Mesenchymal stem cell (in vitro differentiated cells and primary cell): ENCODE measurements around the gene TNFRSF1A.

Experiments used
- DNase-seq: peaks from one replicate; pipeline ENCODE4 v3.0.0-alpha.2; 2013
- H2AFZ ChIP-seq: one replicate; pipeline ENCODE4 v1.6.1; 2013; ENCODE audit warnings: low read depth, mild to moderate bottlenecking, control low read depth, inconsistent platforms, low read length, moderate library complexity
- H2AK5ac ChIP-seq: 2 replicates; pipeline ENCODE4 v1.6.1; 2013; ENCODE audit warnings: low read length, moderate library complexity, mild to moderate bottlenecking, inconsistent platforms; ENCODE audit not compliant: severe bottlenecking
- H2BK120ac ChIP-seq: one replicate; pipeline ENCODE4 v1.6.1; 2013; ENCODE audit warnings: low read depth, mild to moderate bottlenecking, inconsistent platforms, low read length, moderate library complexity
- H2BK12ac ChIP-seq, 2 experiments: one replicate each; pipeline ENCODE4 v1.6.1; 2013; ENCODE audit warnings: inconsistent platforms in 2 of 2, low read length in 2 of 2, mild to moderate bottlenecking in 2 of 2, moderate library complexity in 2 of 2, control low read depth in 1 of 2
- H2BK15ac ChIP-seq: one replicate; pipeline ENCODE4 v1.6.1; 2013; ENCODE audit warnings: mild to moderate bottlenecking, low read depth, inconsistent platforms; ENCODE audit not compliant: poor library complexity, severe bottlenecking
- H2BK5ac ChIP-seq: 2 replicates; pipeline ENCODE4 v1.6.1; 2013; ENCODE audit warnings: low read depth, mild to moderate bottlenecking, low read length, control low read depth, inconsistent platforms; ENCODE audit not compliant: poor library complexity, severe bottlenecking
- H3K14ac ChIP-seq, 2 experiments: one replicate each; pipeline ENCODE4 v1.6.1; 2013; ENCODE audit warnings: inconsistent platforms in 2 of 2, low read length in 2 of 2, control low read depth in 1 of 2, mild to moderate bottlenecking in 1 of 2, moderate library complexity in 1 of 2
- H3K18ac ChIP-seq, 2 experiments: one replicate each; pipeline ENCODE4 v1.6.1; 2013; ENCODE audit warnings: inconsistent platforms in 2 of 2, low read length in 2 of 2, control low read depth in 1 of 2, low read depth in 1 of 2, mild to moderate bottlenecking in 1 of 2
- H3K23ac ChIP-seq, 2 experiments: one replicate each; pipeline ENCODE4 v1.6.1; 2013; ENCODE audit warnings: inconsistent platforms in 2 of 2, low read length in 2 of 2, mild to moderate bottlenecking in 2 of 2, moderate library complexity in 2 of 2, control low read depth in 1 of 2
- H3K27ac ChIP-seq: 2 replicates; pipeline ENCODE4 v1.5.1; 2013; ENCODE audit warnings: mild to moderate bottlenecking, moderate library complexity, low read length, control low read depth, inconsistent platforms; ENCODE audit not compliant: poor library complexity, severe bottlenecking
- H3K27me3 ChIP-seq, 2 experiments: 2 replicates each; pipeline versions ENCODE4 v1.6.1 to v1.7.0; 2013; ENCODE audit warnings: low read length in 2 of 2, mild to moderate bottlenecking in 2 of 2, moderate library complexity in 2 of 2, control low read depth in 1 of 2, inconsistent platforms in 1 of 2; ENCODE audit not compliant: control insufficient read depth in 1 of 2, insufficient read depth in 1 of 2
- H3K36me3 ChIP-seq, 2 experiments: 2 replicates each; pipeline versions ENCODE4 v1.6.1 to v1.7.0; 2013; ENCODE audit warnings: low read length in 2 of 2, control low read depth in 1 of 2, inconsistent platforms in 1 of 2, low read depth in 1 of 2, mild to moderate bottlenecking in 1 of 2; ENCODE audit not compliant: insufficient read depth in 2 of 2, control insufficient read depth in 1 of 2
- H3K4ac ChIP-seq, 2 experiments: one replicate each; pipeline ENCODE4 v1.6.1; 2013; ENCODE audit warnings: inconsistent platforms in 2 of 2, low read length in 2 of 2, mild to moderate bottlenecking in 2 of 2, moderate library complexity in 2 of 2, control low read depth in 1 of 2, low read depth in 1 of 2
- H3K4me1 ChIP-seq: 2 replicates; pipeline ENCODE4 v1.6.1; 2013; ENCODE audit warnings: low read depth, low read length, control low read depth; ENCODE audit not compliant: control insufficient read depth, insufficient read depth
- H3K4me2 ChIP-seq: 2 replicates; pipeline ENCODE4 v1.6.1; 2013; ENCODE audit warnings: low read length, mild to moderate bottlenecking, inconsistent platforms; ENCODE audit not compliant: poor library complexity, severe bottlenecking
- H3K4me3 ChIP-seq, 2 experiments: 2 replicates each; pipeline versions ENCODE4 v1.5.1 to v1.7.0; 2013; ENCODE audit warnings: low read length in 2 of 2, mild to moderate bottlenecking in 2 of 2, control low read depth in 1 of 2, low read depth in 1 of 2; ENCODE audit not compliant: insufficient read depth in 1 of 2
- H3K79me1 ChIP-seq: replicated peaks from 2 replicates; pipeline ENCODE4 v1.6.1; 2013; ENCODE audit warnings: mild to moderate bottlenecking, control low read depth, low read length, inconsistent platforms; ENCODE audit not compliant: poor library complexity, severe bottlenecking
- H3K9ac ChIP-seq: 2 replicates; pipeline ENCODE4 v1.7.0; 2013; ENCODE audit warnings: mild to moderate bottlenecking, low read length, moderate library complexity
- H3K9me3 ChIP-seq: 2 replicates; pipeline ENCODE4 v1.7.0; 2013; ENCODE audit warnings: mild to moderate bottlenecking, low read length; ENCODE audit not compliant: control insufficient read depth
- H4K8ac ChIP-seq: one replicate; pipeline ENCODE4 v1.6.1; 2013; ENCODE audit warnings: inconsistent platforms, mild to moderate bottlenecking, low read length, moderate library complexity
- H4K91ac ChIP-seq: one replicate; pipeline ENCODE4 v1.6.1; 2013; ENCODE audit warnings: mild to moderate bottlenecking, low read length, inconsistent platforms
- WGBS: methylation state at CpG from one replicate; pipeline ENCODE4 v1.1.7; 2013; ENCODE audit warnings: mixed read lengths; 5-methylcytosine and 5-hydroxymethylcytosine counted together

The TNFRSF1A gene

DNA sequence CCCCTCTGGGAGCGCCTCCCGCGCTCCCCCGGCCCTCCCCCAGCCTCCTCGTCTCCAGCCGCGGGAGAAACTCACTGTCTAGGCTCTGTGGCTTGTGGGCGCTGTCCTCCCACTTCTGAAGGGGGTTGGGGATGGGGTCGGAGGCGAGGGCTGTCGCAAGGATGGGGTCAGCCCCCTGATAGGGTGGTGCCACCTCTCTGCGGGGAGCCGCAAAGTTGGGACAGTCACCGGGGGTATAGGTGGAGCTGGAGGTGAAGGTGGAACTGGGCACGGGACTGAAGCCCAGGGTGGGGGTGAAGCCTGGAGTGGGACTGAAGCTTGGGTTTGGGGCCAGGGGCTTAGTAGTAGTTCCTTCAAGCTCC is 12.2 kb downstream of the TNFRSF1A start:
- no peak overlapping the region for H2BK15ac ChIP-seq
- no peaks in the 10 kb centered on the region for H3K27me3 ChIP-seq
- H2BK120ac ChIP-seq, result no peak overlapping the region

DNA sequence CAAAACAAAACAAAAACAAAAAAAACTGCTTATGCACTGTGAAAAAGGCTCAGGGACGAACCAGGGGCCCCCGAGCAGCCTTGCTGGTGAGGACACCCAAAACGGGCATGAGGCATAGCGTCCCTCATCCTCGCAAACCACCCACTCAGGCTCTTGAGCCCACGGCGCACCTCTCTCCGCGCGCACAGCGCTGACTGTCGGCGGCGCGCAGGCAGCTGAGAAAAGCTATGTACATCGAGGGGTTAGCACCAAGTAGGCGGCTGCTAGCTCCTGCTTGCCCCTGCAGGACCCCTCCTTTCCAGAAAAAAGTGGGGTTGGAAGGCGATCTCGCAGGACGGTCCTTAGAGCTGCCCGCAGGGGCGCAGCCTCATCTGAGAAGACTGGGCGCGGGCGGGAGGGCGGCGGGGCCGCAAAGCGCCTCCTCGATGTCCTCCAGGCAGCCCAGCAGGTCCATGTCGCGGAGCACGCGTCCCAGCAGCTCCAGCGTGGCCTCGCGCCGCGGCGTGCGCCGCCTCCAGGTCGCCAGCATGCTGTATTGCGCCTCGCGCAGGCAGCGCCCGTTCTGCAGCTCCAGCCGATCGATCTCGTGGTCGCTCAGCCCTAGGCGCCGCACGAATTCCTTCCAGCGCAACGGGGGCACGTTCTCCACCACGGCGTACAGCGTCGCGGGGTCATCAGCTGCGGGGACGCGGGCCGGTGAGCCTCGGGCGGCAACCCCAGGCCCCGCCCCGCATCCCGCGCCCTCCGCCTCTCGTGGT is 12.8 kb downstream of the TNFRSF1A start:
- no peak overlapping the region for H3K4ac ChIP-seq
- H3K23ac ChIP-seq, result no peak overlapping the region
- H3K18ac ChIP-seq, result peak overlapping the region in 1 of 2 experiments; percentile 75
- H3K4me3 ChIP-seq, result no peak overlapping the region
- no peak overlapping the region for H2BK12ac ChIP-seq
- H3K14ac ChIP-seq, result no peak overlapping the region
- no peak for DNase-seq
- H2AK5ac ChIP-seq, result no peak overlapping the region
- H3K27ac ChIP-seq, result no peak overlapping the region
- H4K91ac ChIP-seq, result peak overlapping the region; percentile 29
- no peak overlapping the region for H4K8ac ChIP-seq
- no peak overlapping the region for H3K4me2 ChIP-seq
- H3K27me3 ChIP-seq, result no peaks in the 10 kb centered on the region
- peaks cover 65 to 87% of the 10 kb centered on the region in 2 experiments for H3K36me3 ChIP-seq
- peaks cover 41% of the 10 kb centered on the region for H3K79me1 ChIP-seq
- H2BK15ac ChIP-seq, result no peak overlapping the region
- peaks cover 40% of the 10 kb centered on the region for H3K4me1 ChIP-seq
- H2BK5ac ChIP-seq, result no peak overlapping the region
- 92% methylated on average over 75 of the region's 75 CpGs for WGBS
- no peak overlapping the region for H2BK120ac ChIP-seq
- H3K9me3 ChIP-seq, result no peaks in the 10 kb centered on the region
- no peak overlapping the region for H2AFZ ChIP-seq
- H3K9ac ChIP-seq, result peak overlapping the region; percentile 77

More for the DNA sequence above, 12.2 kb downstream of the TNFRSF1A start:
- H4K8ac ChIP-seq, result no peak overlapping the region
- H3K4me1 ChIP-seq, result peaks cover 43% of the 10 kb centered on the region
- no peak overlapping the region for H4K91ac ChIP-seq
- H3K36me3 ChIP-seq, result peaks cover 68 to 89% of the 10 kb centered on the region in 2 experiments
- H3K4me3 ChIP-seq, result no peak overlapping the region
- H3K23ac ChIP-seq, result no peak overlapping the region
- no peak overlapping the region for H3K4ac ChIP-seq
- no peak overlapping the region for H2BK12ac ChIP-seq
- no peak overlapping the region for H3K18ac ChIP-seq
- H3K14ac ChIP-seq, result no peak overlapping the region
- H2AK5ac ChIP-seq, result no peak overlapping the region
- no peak overlapping the region for H2AFZ ChIP-seq
- WGBS, result 89% methylated on average over 15 of the region's 15 CpGs
- H3K9ac ChIP-seq, result peak overlapping the region; percentile 49
- H3K27ac ChIP-seq, result no peak overlapping the region
- no peaks in the 10 kb centered on the region for H3K9me3 ChIP-seq
- no peak overlapping the region for H2BK5ac ChIP-seq
- DNase-seq, result no peak
- peaks cover 41% of the 10 kb centered on the region for H3K79me1 ChIP-seq
- no peak overlapping the region for H3K4me2 ChIP-seq

DNA sequence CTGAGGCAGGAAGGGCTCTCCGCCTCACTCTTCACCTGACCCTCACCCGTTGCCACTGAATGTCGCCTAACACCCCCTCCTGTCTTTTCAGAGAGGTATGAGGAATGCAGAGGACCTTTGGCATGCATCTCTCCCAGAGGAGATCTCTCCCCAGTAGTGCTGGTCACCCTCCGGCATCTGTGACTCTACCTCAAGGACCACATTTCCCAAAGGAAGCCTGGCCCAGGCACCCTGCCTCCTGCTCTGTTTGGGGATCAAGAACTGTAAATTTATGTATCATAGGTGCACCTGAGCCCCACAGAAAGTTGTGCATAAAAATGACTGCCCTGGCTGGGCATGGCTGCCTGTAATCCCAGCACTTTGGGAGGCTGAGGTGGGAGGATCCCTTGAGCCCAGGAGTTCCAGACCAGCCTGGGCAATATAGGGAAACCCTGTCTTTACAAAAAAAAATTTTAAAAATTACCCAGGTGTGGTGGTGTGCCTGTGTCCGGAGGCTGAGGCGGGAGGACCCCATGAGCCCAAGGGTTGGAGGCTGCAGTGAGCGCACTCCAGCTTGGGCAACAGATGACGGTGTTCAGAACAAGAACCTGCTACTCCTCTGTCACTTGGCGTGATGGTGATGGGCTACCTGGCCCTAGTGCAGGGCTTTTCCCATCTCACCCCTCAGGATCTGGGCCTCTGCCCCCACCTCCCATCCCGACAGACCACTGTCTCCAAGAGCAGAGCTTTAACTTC is 13.7 kb downstream of the TNFRSF1A start:
- Histone ChIP-seq H3K4ac (no peak overlapping the region), H3K79me1 (peaks cover 41% of the 10 kb centered on the region), H2AFZ (no peak overlapping the region), H3K18ac (peak overlapping the region in 1 of 2 experiments; percentile 46), H2BK120ac (no peak overlapping the region), H4K91ac (no peak overlapping the region), H3K27me3 (no peaks in the 10 kb centered on the region), H2BK12ac (no peak overlapping the region), H3K36me3 (peaks cover 60 to 78% of the 10 kb centered on the region in 2 experiments), H4K8ac (peak overlapping the region; percentile 32), H3K14ac (peak overlapping the region in 1 of 2 experiments; percentile 61), H3K23ac (no peak overlapping the region), H3K27ac (peak overlapping the region; percentile 5), H2BK5ac (no peak overlapping the region), H3K4me3 (no peak overlapping the region), H3K9me3 (no peaks in the 10 kb centered on the region), H2BK15ac (no peak overlapping the region), H3K4me2 (no peak overlapping the region), H3K4me1 (peaks cover 35% of the 10 kb centered on the region), H2AK5ac (no peak overlapping the region), H3K9ac (peak overlapping the region; percentile 77)
- WGBS, result 86% methylated on average over 9 of the region's 10 CpGs
- DNase-seq, result no peak
